ENCODE data around the gene MAPK14.
"Not testable (repeated sequence)": the region's sequence is repeated elsewhere in the genome, so short reads cannot be mapped to it uniquely, and the experiment has no call there.

Gene MAPK14

GRCh38 chr6:36027501-36028087 lies at the start of gene MAPK14:
TSS of gene MAPK14 (plus strand) at chr6:36027808. CDS start at chr6:36028158, 350 bp downstream.
- DNase-seq = peak; percentile 96

- not testable (repeated sequence) for DNase-seq
These were observed 47.5 kb upstream of the MAPK14 start for GRCh38 chr6:35980126-35980525.

GRCh38 chr6:35980991-35981645 lies 46.5 kb upstream of the MAPK14 start:
- no peak for DNase-seq

- no peak for DNase-seq
These were observed 42.9 kb upstream of the MAPK14 start for GRCh38 chr6:35984701-35985100.

DNA sequence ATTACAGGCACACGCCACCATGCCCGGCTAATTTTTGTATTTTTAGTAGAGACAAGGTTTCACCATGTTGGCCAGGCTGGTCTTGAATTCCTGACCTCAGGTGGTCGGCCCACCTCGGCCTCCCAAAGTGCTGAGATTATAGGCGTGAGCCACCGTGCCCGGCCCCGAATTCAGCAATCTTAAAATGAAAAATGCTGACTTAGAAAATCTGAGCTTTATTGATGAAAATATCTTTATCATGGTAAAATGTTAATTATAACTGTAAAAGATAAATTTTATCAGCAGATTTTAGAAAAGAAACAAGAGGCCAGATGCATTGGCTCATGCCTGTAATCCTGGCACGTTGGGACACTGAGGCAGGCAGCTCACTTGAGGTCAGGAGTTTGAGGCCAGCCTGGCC lies 39.6 kb upstream of the MAPK14 start:
- DNase-seq = not testable (repeated sequence)

- DNase-seq = no peak
These were observed 34.5 kb upstream of the MAPK14 start for GRCh38 chr6:35993150-35993549.

GRCh38 chr6:36000451-36000850 lies 27.2 kb upstream of the MAPK14 start:
- no peak for DNase-seq

DNA sequence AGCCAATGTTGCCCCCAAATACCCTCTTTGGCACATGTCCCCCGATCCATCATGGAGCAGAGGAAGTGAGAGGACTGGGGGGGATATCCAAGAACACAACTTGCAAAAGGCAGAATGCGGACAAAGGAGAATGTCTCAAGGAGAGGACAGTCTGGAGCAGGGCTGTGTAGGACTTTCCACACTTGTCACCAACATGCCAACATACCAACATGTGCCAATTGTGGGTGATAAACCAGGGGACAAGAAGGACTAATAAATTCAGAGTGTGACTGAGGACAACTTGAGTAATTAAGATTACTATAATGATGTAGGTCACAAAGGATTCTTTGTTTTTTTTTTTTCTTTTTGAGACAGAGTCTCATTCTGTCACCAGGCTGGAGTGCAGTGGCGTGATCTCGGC lies 11.9 kb upstream of the MAPK14 start:
- no peak for DNase-seq

GRCh38 chr6:36018339-36018738 lies 9.3 kb upstream of the MAPK14 start:
- DNase-seq = no peak

DNA sequence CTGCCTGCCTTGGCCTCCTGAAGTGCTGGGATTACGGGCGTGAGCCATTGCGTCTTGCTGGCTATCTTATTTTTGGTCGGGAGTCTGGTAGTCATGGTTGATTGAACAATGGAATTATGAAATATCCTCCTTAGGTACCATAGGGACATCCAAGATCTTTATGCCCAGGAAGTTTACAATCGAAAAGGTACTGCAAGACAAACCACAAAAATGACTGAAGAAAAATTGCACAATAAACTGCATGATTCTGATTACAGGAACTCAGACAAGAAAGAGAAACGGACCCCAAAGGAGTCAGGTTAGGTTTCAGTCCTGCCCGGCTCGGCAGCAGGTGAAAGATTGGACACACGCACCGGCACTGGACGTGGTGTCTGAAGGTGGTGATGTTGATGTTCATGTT lies 8.4 kb upstream of the MAPK14 start:
- no peak for DNase-seq

GRCh38 chr6:36020154-36020553 lies 7.5 kb upstream of the MAPK14 start:
- no peak for DNase-seq

DNA sequence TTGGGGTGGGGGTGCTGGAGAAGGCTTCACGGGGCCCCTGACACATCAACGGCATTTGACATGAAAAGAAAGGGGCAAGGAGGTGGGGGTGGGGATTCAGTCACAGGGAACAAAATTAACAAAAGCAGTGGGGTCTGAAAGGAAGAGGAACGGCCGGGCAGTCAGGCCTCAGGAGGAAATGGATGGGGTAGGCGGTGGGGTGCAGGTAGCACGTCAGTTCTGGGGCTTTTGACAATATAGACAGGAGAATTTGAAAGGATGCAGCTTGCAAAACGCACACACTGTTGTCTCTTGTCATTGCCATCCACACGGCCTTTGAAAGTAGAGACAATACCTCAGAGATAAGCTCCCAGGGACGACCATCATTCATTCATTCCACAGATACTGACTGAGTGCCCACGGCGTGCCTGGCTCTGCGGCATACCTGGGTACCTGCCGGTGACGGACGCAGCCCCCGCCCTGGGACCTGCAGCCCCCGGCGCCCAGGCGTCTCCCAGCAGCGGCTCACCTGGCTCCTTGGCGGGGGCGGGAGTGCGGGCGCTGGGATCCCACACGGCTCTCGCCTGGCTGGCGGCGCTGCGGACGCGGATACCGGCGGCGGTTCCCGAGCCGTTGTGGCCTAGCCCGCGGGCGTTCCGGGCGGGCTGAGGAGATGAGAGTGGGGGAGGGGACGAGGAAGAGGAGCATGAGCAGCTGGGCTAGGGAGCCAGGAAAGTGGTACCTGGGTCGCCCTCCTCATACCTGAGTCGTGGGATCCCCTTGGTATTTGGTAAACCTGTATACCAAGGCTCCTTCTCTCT lies 3.4 kb upstream of the MAPK14 start, which contains the start of gene SLC26A8:
Gene SLC26A8 (minus strand): TSS at position 646 of the 800 bp plus-strand sequence. CDS start 4,934 bp downstream, outside the sequence.
- no peak for DNase-seq

GRCh38 chr6:36025260-36025931 lies 2.2 kb upstream of the MAPK14 start:
- no peak for DNase-seq

DNA sequence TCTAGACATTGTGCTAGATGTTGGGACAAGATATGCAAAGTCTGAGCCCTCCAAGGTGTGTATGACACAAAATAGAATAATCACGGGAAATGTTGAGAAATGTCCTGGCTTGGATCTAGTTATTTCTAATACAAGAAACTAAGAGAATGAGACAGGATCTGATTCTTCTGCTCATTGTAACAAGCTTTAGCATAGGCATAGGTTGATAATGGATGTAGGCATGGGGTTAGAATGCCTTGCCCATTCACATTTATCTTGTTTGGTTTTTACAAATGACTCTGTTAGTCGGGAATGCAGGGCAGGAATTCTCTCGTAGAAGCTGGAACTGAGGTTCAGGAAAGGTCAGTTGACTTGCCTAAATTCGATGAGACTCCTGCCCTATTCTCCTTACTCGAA lies 1.7 kb upstream of the MAPK14 start:
- no peak for DNase-seq

GRCh38 chr6:36028088-36028876 lies 674 bp downstream of the MAPK14 start:
- no peak for DNase-seq

DNA sequence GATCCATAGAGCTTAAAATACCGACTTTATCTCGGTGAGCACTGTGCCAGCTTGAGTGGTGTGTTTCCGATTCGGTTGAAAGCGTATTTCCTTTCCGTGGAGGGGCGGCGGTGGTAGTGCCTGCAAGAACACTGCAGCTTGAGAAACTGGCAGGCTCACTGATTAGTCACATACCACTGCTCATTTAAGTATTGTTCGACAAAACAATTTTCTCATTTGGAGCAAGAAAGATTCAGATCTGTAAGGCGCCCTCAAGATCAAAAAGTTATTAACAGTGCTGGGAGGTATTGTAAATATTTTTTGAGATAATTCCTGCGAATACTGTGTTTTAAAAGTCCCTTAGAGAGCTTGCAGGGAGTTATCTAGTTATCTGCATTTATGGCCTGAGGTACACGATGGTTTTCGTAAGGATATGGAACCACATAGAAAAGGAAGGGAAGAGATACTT lies 1.3 kb downstream of the MAPK14 start:
- peak; percentile 72 for DNase-seq

DNA sequence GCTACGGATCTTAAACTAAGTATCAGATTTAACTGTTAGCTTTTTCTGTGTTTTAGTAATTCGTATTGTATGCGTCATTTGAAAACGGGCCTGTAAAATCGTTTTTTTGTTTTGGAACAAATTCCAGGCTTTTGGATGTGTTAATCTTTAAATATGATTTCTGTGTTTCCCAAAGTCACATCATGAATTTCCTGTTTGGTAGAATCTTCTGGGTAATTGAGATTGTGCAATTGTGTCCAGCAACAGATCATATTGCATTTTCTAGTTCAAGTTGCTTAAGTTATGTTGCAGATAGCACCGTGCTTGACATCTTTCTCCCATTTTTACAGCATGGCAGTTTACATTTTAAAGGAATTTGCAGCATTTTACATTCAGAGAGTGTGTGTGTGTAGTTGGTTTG lies 1.9 kb downstream of the MAPK14 start:
- DNase-seq = no peak

GRCh38 chr6:36032261-36032660 lies 4.7 kb downstream of the MAPK14 start:
- no peak for DNase-seq

DNA sequence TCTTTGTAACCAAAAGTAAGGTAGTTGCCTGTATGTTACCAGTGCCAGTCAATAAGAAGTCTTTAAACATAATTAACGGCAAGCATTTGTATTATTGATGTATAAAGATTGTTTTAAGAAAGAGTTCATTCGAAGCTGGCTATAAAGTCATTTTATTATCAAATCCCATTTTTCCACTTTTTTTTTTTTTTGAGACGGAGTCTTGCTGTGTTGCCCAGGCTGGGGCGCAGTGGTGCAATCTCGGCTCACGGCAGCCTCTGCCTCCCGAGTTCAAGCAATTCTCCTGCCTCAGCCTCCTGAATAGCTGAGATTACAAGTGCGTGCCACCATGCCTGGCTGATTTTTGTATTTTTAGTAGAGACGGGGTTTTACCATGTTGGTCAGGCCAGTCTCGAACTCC lies 5.5 kb downstream of the MAPK14 start:
- DNase-seq = not testable (repeated sequence)

DNA sequence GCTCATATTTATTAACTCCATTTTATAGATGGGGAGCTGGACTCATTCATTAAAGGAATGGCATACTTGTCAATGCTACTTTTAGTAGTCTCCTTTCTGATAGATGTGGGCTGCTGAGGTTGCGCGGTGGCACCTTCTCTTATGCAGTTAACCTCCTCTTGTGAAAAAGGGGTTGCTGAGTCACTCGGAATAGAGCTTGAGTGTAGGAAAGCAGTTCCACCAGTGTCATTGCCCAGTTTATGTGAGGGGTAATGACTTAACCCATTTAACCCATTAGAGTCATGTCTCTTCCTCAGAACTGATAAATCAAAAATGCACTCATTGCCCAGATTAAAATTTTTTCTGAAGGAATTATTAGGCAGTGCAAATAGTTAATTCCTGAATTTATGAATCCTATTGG lies 6.3 kb downstream of the MAPK14 start:
- peak; percentile 28 for DNase-seq

- DNase-seq = no peak
These were observed 6.8 kb downstream of the MAPK14 start for GRCh38 chr6:36034441-36034840.

DNA sequence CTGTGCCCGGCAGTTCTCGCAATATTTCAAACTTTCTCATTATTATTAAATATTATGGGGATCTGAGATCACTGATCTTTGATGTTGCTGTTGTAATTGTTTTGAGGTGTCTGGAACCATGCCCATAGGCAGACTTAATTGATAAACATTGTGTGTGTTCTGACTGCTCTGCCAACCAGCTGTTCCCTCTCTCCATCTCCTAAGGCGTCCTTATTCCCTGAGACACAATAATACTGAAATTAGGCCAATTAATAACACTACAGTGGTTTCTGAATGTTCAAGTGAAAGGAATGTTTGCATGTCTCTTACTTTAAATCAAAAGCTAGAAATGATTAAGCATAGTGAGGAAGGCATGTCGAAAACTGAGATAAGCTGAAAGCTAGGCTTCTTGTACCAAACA lies 7.6 kb downstream of the MAPK14 start:
- no peak for DNase-seq
